CD4-positive, alpha-beta T cell treated with Interferon gamma for 1 hour (primary cell): ENCODE measurements around the gene LEPROT.
"Not testable (repeated sequence)": the region's sequence is repeated elsewhere in the genome, so short reads cannot be mapped to it uniquely, and the experiment has no call there.

ENCODE experiments used
- DNase-seq: peaks from one replicate; pipeline ENCODE4 v3.0.0-alpha.2; 2020

LEPROT gene

GRCh38 chr1:65440915-65441314, 20.4 kb downstream of the LEPROT start:
- DNase-seq: no peak

GRCh38 chr1:65441464-65441863, 21.0 kb downstream of the LEPROT start:
- DNase-seq: no peak

GRCh38 chr1:65442442-65442841, 22.0 kb downstream of the LEPROT start:
- DNase-seq: no peak

GRCh38 chr1:65443647-65444046, 23.2 kb downstream of the LEPROT start:
- DNase-seq: no peak

- DNase-seq: no peak
Observed at GRCh38 chr1:65444128-65444640, 23.7 kb downstream of the LEPROT start.

- no peak for DNase-seq
Observed at GRCh38 chr1:65445837-65446236, 25.4 kb downstream of the LEPROT start.

- DNase-seq: no peak
Observed at GRCh38 chr1:65449214-65449823, 28.9 kb downstream of the LEPROT start.

GRCh38 chr1:65455678-65456077, 35.2 kb downstream of the LEPROT start:
- DNase-seq: not testable (repeated sequence)

- DNase-seq: no peak
Observed at GRCh38 chr1:65456481-65456880, 36.0 kb downstream of the LEPROT start.

- DNase-seq: no peak
Observed at GRCh38 chr1:65457868-65458267, 37.4 kb downstream of the LEPROT start.

- no peak for DNase-seq
Observed at GRCh38 chr1:65458730-65459396, 38.4 kb downstream of the LEPROT start.

- no peak for DNase-seq
Observed at GRCh38 chr1:65459397-65459768, 38.9 kb downstream of the LEPROT start.

GRCh38 chr1:65465837-65466236, 45.4 kb downstream of the LEPROT start:
- DNase-seq: not testable (repeated sequence)

- DNase-seq: no peak
Observed at GRCh38 chr1:65467536-65467935, 47.1 kb downstream of the LEPROT start.

- no peak for DNase-seq
Observed at GRCh38 chr1:65469126-65469888, 48.8 kb downstream of the LEPROT start.

- DNase-seq: no peak
Observed at GRCh38 chr1:65469889-65470340, 49.4 kb downstream of the LEPROT start.

GRCh38 chr1:65470766-65471165, 50.3 kb downstream of the LEPROT start:
- no peak for DNase-seq

- DNase-seq: no peak
Observed at GRCh38 chr1:65471213-65471833, 50.9 kb downstream of the LEPROT start.

- no peak for DNase-seq
Observed at GRCh38 chr1:65471861-65472332, 51.4 kb downstream of the LEPROT start.

GRCh38 chr1:65476327-65476726, 55.9 kb downstream of the LEPROT start:
- DNase-seq: no peak

- DNase-seq: no peak
Observed at GRCh38 chr1:65477414-65478378, 57.2 kb downstream of the LEPROT start.
